ENCODE results near the gene UBE3C. TPM values are rescaled to one million over a fixed set of nuclear protein-coding genes. Genes with fewer than 3 reads are reported as not detected.
A peak's percentile ranks its signal among the peaks of the same experiment; 100 is the strongest.

UBE3C gene
- total RNA-seq, 1 donor = 95.9 TPM

- H3K79me2 ChIP-seq (ENCODE audit: insufficient read depth, low read length) = no peaks in the 10 kb centered on the region
- no peaks in the 10 kb centered on the region for H3K36me3 ChIP-seq (ENCODE audit: insufficient read depth, low read length)
- no peaks in the 10 kb centered on the region for H3K4me1 ChIP-seq (ENCODE audit: insufficient read depth, low read length)
- H3K27me3 ChIP-seq (ENCODE audit: insufficient read depth, low read length) = no peaks in the 10 kb centered on the region
- no peak overlapping the region for H3K4me3 ChIP-seq (ENCODE audit: insufficient read depth, low read length)
- no peaks in the 10 kb centered on the region for H4K20me1 ChIP-seq (ENCODE audit: insufficient read depth, low read length)
- no peaks in the 10 kb centered on the region for H3K9me3 ChIP-seq (ENCODE audit: low read depth, low read length)
- no peak overlapping the region for H3K27ac ChIP-seq (ENCODE audit: low read depth, low read length)
- DNase-seq (ENCODE audit: insufficient read length, low spot score, missing footprints) = no peak
- H3K4me2 ChIP-seq (ENCODE audit: insufficient read depth, low read length) = no peak overlapping the region
- TF ChIP-seq, protein P1, sequence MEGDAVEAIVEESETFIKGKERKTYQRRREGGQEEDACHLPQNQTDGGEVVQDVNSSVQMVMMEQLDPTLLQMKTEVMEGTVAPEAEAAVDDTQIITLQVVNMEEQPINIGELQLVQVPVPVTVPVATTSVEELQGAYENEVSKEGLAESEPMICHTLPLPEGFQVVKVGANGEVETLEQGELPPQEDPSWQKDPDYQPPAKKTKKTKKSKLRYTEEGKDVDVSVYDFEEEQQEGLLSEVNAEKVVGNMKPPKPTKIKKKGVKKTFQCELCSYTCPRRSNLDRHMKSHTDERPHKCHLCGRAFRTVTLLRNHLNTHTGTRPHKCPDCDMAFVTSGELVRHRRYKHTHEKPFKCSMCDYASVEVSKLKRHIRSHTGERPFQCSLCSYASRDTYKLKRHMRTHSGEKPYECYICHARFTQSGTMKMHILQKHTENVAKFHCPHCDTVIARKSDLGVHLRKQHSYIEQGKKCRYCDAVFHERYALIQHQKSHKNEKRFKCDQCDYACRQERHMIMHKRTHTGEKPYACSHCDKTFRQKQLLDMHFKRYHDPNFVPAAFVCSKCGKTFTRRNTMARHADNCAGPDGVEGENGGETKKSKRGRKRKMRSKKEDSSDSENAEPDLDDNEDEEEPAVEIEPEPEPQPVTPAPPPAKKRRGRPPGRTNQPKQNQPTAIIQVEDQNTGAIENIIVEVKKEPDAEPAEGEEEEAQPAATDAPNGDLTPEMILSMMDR (IDR thresholded peaks at IDR 0.05; ENCODE audit: extremely low read depth, low read depth, low read length) = no peak
- H2AFZ ChIP-seq (ENCODE audit: low read length) = no peak overlapping the region
Measured at GRCh38 chr7:157293413-157293788, 154.7 kb downstream of the UBE3C start.

- Histone ChIP-seq H3K79me2 (ENCODE audit: insufficient read depth, low read length) (no peaks in the 10 kb centered on the region), H3K9me3 (ENCODE audit: low read depth, low read length) (no peaks in the 10 kb centered on the region), H3K4me3 (ENCODE audit: insufficient read depth, low read length) (no peak overlapping the region), H3K4me1 (ENCODE audit: insufficient read depth, low read length) (no peaks in the 10 kb centered on the region), H3K27ac (ENCODE audit: low read depth, low read length) (no peak overlapping the region), H2AFZ (ENCODE audit: low read length) (no peak overlapping the region), H3K36me3 (ENCODE audit: insufficient read depth, low read length) (no peaks in the 10 kb centered on the region), H3K4me2 (ENCODE audit: insufficient read depth, low read length) (no peak overlapping the region), H3K27me3 (ENCODE audit: insufficient read depth, low read length) (no peaks in the 10 kb centered on the region), H4K20me1 (ENCODE audit: insufficient read depth, low read length) (no peaks in the 10 kb centered on the region)
- TF ChIP-seq, protein P1 (IDR thresholded peaks at IDR 0.05; ENCODE audit: extremely low read depth, low read depth, low read length) = no peak
- peak; percentile 55 for DNase-seq (ENCODE audit: insufficient read length, low spot score, missing footprints)
Measured at GRCh38 chr7:157294773-157295172, 156.0 kb downstream of the UBE3C start.

DNA sequence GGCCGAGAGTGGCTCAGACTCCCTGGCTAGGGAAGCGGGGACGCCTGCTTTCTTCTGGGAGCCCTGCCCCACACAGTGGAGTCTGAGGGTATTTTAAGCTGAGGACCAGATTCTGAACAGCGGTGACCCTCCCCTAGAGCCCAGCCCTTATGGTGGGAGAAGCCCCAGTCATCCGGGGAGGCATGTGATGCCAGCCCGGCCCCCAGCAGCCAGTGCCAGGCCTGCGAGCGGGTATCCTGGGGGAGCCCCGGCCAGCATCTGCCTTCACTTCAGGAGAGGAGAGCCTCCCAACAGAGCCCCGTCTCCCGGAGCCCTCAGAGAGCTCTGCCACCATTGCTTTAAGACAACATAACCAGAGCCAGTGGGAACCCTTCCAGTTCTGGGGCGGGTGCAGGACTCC, 156.6 kb downstream of the UBE3C start:
- TF ChIP-seq, protein P1 (IDR thresholded peaks at IDR 0.05; ENCODE audit: extremely low read depth, low read depth, low read length) = no peak
- Histone ChIP-seq H3K4me3 (ENCODE audit: insufficient read depth, low read length) (no peak overlapping the region), H3K36me3 (ENCODE audit: insufficient read depth, low read length) (no peaks in the 10 kb centered on the region), H4K20me1 (ENCODE audit: insufficient read depth, low read length) (no peaks in the 10 kb centered on the region), H3K79me2 (ENCODE audit: insufficient read depth, low read length) (no peaks in the 10 kb centered on the region), H3K27ac (ENCODE audit: low read depth, low read length) (no peak overlapping the region), H2AFZ (ENCODE audit: low read length) (no peak overlapping the region), H3K27me3 (ENCODE audit: insufficient read depth, low read length) (no peaks in the 10 kb centered on the region), H3K9me3 (ENCODE audit: low read depth, low read length) (no peaks in the 10 kb centered on the region), H3K4me1 (ENCODE audit: insufficient read depth, low read length) (no peaks in the 10 kb centered on the region), H3K4me2 (ENCODE audit: insufficient read depth, low read length) (no peak overlapping the region)
- DNase-seq (ENCODE audit: insufficient read length, low spot score, missing footprints) = peak; percentile 55

DNA sequence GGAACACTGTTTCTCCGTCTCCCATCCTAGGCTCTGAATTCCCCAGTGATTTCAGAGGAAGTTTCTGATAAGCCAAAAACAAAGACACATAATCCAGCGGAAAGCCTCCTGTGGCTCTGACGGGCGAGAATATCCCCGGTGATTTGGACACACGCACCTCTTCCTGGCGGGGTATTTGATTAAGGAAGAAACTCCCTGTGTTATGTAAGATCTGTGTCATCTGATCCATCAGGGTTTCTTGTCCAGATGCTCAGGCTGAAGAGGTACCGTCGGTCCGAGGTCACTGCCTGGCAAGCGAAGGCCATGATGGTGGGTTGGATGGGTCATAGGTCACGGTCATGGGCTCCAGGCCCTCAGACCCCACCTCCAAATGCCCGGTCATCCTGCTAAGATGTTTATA, 158.5 kb downstream of the UBE3C start:
- peaks cover 3% of the 10 kb centered on the region for H3K4me1 ChIP-seq (ENCODE audit: insufficient read depth, low read length)
- H3K36me3 ChIP-seq (ENCODE audit: insufficient read depth, low read length) = no peaks in the 10 kb centered on the region
- H3K4me3 ChIP-seq (ENCODE audit: insufficient read depth, low read length) = no peak overlapping the region
- H3K4me2 ChIP-seq (ENCODE audit: insufficient read depth, low read length) = no peak overlapping the region
- H4K20me1 ChIP-seq (ENCODE audit: insufficient read depth, low read length) = no peaks in the 10 kb centered on the region
- no peaks in the 10 kb centered on the region for H3K27me3 ChIP-seq (ENCODE audit: insufficient read depth, low read length)
- H3K9me3 ChIP-seq (ENCODE audit: low read depth, low read length) = no peaks in the 10 kb centered on the region
- no peak overlapping the region for H3K27ac ChIP-seq (ENCODE audit: low read depth, low read length)
- no peak overlapping the region for H2AFZ ChIP-seq (ENCODE audit: low read length)
- TF ChIP-seq, protein P1 (IDR thresholded peaks at IDR 0.05; ENCODE audit: extremely low read depth, low read depth, low read length) = no peak
- H3K79me2 ChIP-seq (ENCODE audit: insufficient read depth, low read length) = no peaks in the 10 kb centered on the region
- peak; percentile 60 for DNase-seq (ENCODE audit: insufficient read length, low spot score, missing footprints)
